Lower leg skin (tissue), 4 donors: ENCODE measurements around the gene EFCAB6. TPM values are rescaled to one million over a fixed set of nuclear protein-coding genes. Genes with fewer than 3 reads are reported as not detected.

Experiments used
- DNase-seq, 2 donors: peaks; one replicate each; pipeline ENCODE4 v3.0.0-alpha.2; 2019; ENCODE audit warnings: low spot score in 2 of 2
- H3K4me3 ChIP-seq: fragments of 200-600 bp; sonication (generic); 2 replicates; pipeline ENCODE4 v1.5.1; 2017; ENCODE audit warnings: mild to moderate bottlenecking, low read depth; ENCODE audit not compliant: poor library complexity, severe bottlenecking
- POLR2A ChIP-seq, 2 donors: fragments of 450-650 bp; IDR thresholded peaks; one replicate each; pipeline ENCODE4 v1.6.1; 2016 to 2017; ENCODE audit warnings: antibody characterized with exemption in 2 of 2, mild to moderate bottlenecking in 1 of 2, moderate library complexity in 1 of 2
- WGBS, 2 donors: methylation state at CpG; one replicate each; pipeline ENCODE4 v1.1.5; 2018; 5-methylcytosine and 5-hydroxymethylcytosine counted together
- intact Hi-C: fragments of 100-400 bp; cut with DNase I; formaldehyde crosslinking; loops from one replicate; pipeline ENCODE4 v1.15.0; 2023; ENCODE audit warnings: low total_unique reads
- total RNA-seq, 4 donors: library from RNA; depleted of rRNA; stranded (reverse); fragments of >200 nt; gene quantifications; one replicate each; pipeline ENCODE4 v1.1.0, GENCODE V29; 2016
- TF ChIP-seq, protein P1 (sequence below), 3 donors: fragments of 450-650 bp; IDR thresholded peaks; one replicate each; pipeline ENCODE4 v1.5.1; 2016; ENCODE audit warnings: antibody characterized with exemption in 3 of 3, mild to moderate bottlenecking in 3 of 3, moderate library complexity in 2 of 3

EFCAB6 gene
- total RNA-seq, 4 donors from 2014 or later = 0.44 to 4.2 (median 1.8) TPM

GRCh38 chr22:43622886-43623285, 189.2 kb downstream of the EFCAB6 start:
- intact Hi-C loops = no loop called here
- TF ChIP-seq, protein P1, sequence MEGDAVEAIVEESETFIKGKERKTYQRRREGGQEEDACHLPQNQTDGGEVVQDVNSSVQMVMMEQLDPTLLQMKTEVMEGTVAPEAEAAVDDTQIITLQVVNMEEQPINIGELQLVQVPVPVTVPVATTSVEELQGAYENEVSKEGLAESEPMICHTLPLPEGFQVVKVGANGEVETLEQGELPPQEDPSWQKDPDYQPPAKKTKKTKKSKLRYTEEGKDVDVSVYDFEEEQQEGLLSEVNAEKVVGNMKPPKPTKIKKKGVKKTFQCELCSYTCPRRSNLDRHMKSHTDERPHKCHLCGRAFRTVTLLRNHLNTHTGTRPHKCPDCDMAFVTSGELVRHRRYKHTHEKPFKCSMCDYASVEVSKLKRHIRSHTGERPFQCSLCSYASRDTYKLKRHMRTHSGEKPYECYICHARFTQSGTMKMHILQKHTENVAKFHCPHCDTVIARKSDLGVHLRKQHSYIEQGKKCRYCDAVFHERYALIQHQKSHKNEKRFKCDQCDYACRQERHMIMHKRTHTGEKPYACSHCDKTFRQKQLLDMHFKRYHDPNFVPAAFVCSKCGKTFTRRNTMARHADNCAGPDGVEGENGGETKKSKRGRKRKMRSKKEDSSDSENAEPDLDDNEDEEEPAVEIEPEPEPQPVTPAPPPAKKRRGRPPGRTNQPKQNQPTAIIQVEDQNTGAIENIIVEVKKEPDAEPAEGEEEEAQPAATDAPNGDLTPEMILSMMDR (IDR thresholded peaks at IDR 0.05) = no peak
- TF ChIP-seq POLR2A (IDR thresholded peaks at IDR 0.05) = no peak
- DNase-seq = no peak
- no peak overlapping the region for H3K4me3 ChIP-seq
- WGBS, 2 donors = 93 to 94% methylated on average over 4 of the region's 4 CpGs

DNA sequence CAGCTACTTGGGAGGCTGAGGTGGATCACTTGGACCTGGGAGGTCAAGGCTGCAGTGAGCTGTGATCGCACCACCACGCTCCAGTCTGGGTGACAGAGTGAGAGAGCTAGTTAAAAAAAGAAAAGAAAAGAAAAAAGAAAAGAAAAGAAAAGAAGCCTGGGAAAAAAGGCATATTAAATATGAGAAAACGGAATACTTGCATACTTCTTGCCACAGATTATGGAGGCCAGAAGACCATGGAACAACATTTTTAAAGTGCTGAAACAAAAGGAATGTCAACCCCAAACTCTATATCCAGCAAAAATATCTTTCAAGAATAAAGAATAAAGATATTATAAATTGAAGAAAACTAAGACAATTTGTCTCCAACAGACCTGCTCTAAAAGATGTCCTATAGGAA, 191.9 kb downstream of the EFCAB6 start:
- 93 to 97% methylated on average over 3 of the region's 3 CpGs for WGBS, 2 donors
- intact Hi-C loops = no loop called here

DNA sequence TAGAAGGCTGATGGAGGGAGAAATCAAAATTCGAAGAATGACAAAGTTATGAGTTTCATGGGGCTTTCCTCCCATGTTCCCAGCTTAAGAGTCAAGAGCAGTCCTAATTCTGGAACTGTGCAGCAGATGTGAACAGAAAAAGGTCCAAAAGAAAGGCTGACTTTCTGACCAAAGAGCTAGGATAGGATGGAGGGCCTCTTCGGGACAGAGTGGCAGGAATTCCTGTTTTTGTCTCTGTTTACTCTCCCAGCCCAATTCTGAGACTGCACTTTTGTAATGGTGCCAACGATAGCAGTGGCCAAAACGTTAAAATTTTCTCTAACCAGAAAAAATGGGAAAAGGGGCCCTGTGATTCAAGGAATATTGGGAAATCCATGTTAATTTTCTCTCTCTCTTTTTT, 193.6 kb downstream of the EFCAB6 start:
- intact Hi-C loops = no loop called here
- no peak overlapping the region for H3K4me3 ChIP-seq
- whole genome bisulfite sequencing, 2 donors = 74 to 79% methylated on average over 4 of the region's 4 CpGs
- TF ChIP-seq, protein P1 (IDR thresholded peaks at IDR 0.05) = no peak
- no peak for TF ChIP-seq POLR2A (IDR thresholded peaks at IDR 0.05)
- DNase-seq = no peak

More for the DNA sequence above, 191.9 kb downstream of the EFCAB6 start:
- no peak overlapping the region for H3K4me3 ChIP-seq
- no peak for DNase-seq
- TF ChIP-seq POLR2A (IDR thresholded peaks at IDR 0.05) = no peak
- TF ChIP-seq, protein P1 (IDR thresholded peaks at IDR 0.05) = no peak

DNA sequence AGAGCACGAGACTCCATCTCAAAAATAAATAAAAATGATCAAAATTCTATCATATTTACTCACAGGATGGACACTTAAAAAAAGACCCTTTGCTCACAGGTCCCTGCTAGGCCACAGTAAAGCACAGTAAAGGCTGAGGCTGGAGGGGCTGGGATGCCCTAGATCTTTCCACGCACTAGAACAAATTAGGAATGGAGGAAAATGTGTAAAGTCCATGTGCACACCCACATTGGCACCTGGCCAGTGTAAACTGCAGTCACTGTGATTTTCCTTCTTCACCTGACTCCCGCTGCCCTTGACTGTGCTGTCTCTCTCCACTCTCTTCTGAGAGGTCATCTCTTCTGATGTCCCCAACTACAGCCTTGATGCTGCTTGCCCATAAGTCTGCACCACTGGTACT, 195.5 kb downstream of the EFCAB6 start:
- 83 to 86% methylated on average over 3 of the region's 3 CpGs for WGBS, 2 donors
- no peak for DNase-seq
- no peak overlapping the region for H3K4me3 ChIP-seq
- intact Hi-C loops = no loop called here
- TF ChIP-seq, protein P1 (IDR thresholded peaks at IDR 0.05) = no peak
- TF ChIP-seq POLR2A (IDR thresholded peaks at IDR 0.05) = no peak

DNA sequence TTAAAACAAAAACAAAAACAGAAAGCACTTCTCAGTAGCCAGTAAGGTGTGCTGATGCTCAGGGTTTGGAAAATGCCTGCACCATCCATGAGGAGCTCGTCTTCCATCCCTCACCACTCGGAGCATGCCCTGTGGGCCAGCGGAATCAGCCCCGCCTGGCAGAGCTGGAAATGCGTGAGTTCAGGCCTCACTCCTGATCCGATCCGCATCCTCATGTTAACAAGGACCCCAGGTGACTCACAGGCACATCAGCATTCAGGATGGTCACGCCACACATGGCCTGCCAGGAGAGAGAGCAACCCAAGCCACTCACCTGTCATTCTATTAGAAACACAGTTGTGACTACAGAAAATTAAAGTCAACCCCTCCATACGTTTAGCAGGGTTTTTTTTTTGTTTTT, 211.8 kb downstream of the EFCAB6 start:
- 86 to 87% methylated on average over 9 of the region's 9 CpGs for WGBS, 2 donors
- DNase-seq = no peak
- no peak overlapping the region for H3K4me3 ChIP-seq
- intact Hi-C loops = no loop called here
- TF ChIP-seq, protein P1 (IDR thresholded peaks at IDR 0.05) = no peak
- TF ChIP-seq POLR2A (IDR thresholded peaks at IDR 0.05) = no peak

DNA sequence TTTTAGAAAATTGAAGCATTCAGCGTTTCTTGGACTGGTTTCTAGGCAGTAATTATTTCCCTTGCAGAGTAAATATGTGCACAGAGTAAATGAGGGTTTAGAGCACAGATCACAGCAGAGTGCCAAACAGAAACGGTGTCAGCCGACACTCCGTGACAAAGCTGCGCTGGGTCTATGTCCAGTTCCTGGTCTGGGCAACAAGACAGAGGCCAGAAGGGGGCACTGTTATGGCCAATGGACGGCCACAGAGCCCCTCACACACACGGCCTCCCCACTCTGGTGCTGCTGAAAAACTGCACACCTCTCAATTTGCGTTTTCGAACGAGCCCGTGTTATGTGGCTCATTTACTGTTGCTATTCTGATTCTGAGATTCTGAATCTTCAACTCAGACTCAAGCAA, 219.6 kb downstream of the EFCAB6 start:
- intact Hi-C loops = no loop called here
- TF ChIP-seq, protein P1 (IDR thresholded peaks at IDR 0.05) = no peak
- no peak for TF ChIP-seq POLR2A (IDR thresholded peaks at IDR 0.05)
- no peak for DNase-seq
- WGBS, 2 donors = 61 to 74% methylated on average over 11 of the region's 11 CpGs
- H3K4me3 ChIP-seq = no peak overlapping the region
